ENCODE data around the gene SOX12. TPM values are rescaled to one million over a fixed set of nuclear protein-coding genes. Genes with fewer than 3 reads are reported as not detected.

SOX12 gene
- total RNA-seq, 1 donor from 2014 or later: 30.8 TPM

DNA sequence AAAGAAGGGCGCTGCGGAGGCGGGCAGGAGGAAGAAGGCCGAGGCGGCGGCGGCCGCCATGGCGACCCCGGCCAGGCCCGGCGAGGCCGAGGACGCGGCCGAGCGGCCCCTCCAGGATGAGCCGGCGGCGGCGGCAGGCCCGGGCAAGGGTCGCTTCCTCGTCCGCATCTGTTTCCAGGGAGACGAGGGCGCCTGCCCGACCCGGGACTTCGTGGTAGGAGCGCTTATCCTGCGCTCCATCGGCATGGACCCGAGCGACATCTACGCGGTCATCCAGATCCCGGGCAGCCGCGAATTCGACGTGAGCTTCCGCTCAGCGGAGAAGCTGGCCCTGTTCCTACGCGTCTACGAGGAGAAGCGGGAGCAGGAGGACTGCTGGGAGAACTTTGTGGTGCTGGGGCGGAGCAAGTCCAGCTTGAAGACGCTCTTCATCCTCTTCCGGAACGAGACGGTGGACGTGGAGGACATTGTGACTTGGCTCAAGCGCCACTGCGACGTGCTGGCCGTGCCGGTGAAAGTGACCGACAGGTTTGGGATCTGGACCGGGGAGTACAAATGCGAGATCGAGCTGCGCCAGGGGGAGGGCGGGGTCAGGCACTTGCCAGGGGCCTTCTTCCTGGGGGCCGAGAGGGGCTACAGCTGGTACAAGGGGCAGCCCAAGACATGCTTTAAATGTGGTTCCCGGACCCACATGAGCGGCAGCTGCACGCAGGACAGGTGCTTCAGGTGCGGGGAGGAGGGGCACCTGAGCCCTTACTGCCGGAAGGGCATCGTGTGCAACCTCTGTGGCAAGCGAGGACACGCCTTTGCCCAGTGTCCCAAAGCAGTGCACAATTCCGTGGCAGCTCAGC lies 27.2 kb upstream of the SOX12 start:
- Mint-ChIP-seq H3K36me3 (ENCODE audit: unreplicated experiment) (peaks cover 2% of the 10 kb centered on the region), H3K4me3 (ENCODE audit: unreplicated experiment) (peak overlapping the region; percentile 89), H3K27ac (ENCODE audit: unreplicated experiment) (peak overlapping the region; percentile 83), H3K9me3 (ENCODE audit: unreplicated experiment) (no peaks in the 10 kb centered on the region), H3K4me1 (ENCODE audit: unreplicated experiment) (peaks cover 46% of the 10 kb centered on the region), H3K27me3 (ENCODE audit: unreplicated experiment) (no peaks in the 10 kb centered on the region)
- TF ChIP-seq, protein P1, sequence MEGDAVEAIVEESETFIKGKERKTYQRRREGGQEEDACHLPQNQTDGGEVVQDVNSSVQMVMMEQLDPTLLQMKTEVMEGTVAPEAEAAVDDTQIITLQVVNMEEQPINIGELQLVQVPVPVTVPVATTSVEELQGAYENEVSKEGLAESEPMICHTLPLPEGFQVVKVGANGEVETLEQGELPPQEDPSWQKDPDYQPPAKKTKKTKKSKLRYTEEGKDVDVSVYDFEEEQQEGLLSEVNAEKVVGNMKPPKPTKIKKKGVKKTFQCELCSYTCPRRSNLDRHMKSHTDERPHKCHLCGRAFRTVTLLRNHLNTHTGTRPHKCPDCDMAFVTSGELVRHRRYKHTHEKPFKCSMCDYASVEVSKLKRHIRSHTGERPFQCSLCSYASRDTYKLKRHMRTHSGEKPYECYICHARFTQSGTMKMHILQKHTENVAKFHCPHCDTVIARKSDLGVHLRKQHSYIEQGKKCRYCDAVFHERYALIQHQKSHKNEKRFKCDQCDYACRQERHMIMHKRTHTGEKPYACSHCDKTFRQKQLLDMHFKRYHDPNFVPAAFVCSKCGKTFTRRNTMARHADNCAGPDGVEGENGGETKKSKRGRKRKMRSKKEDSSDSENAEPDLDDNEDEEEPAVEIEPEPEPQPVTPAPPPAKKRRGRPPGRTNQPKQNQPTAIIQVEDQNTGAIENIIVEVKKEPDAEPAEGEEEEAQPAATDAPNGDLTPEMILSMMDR (IDR thresholded peaks at IDR 0.05): no peak
- DNase-seq (ENCODE audit: extremely low spot score, unreplicated experiment): no peak

DNA sequence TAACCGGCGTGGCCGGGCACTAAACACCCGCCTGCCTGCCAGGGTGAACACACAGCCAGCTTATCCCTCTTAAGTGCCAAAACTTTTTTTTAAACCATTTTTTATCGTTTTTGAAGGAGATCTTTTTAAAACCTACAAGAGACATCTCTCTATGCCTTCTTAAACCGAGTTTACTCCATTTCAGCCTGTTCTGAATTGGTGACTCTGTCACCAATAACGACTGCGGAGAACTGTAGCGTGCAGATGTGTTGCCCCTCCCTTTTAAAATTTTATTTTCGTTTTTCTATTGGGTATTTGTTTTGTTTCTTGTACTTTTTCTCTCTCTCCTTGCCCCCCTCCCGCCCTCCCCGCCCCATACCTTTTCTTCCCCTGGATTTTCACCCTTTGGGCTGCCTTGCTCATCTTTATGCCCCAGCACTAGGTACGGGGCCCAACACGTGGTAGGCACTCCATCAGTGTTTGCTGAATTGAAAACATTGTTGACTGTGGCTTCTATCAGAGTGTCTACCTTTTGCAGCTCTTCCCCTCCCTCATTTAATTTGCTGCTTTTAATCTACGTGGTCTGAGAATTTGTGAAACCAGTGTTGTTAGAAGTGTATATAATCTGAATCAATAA lies 26.5 kb upstream of the SOX12 start:
- Mint-ChIP-seq H3K4me3 (ENCODE audit: unreplicated experiment) (peak overlapping the region; percentile 89), H3K27me3 (ENCODE audit: unreplicated experiment) (no peaks in the 10 kb centered on the region), H3K36me3 (ENCODE audit: unreplicated experiment) (peaks cover 2% of the 10 kb centered on the region), H3K9me3 (ENCODE audit: unreplicated experiment) (no peaks in the 10 kb centered on the region), H3K27ac (ENCODE audit: unreplicated experiment) (peak overlapping the region; percentile 83), H3K4me1 (ENCODE audit: unreplicated experiment) (peaks cover 46% of the 10 kb centered on the region)
- TF ChIP-seq, protein P1 (IDR thresholded peaks at IDR 0.05): no peak
- DNase-seq (ENCODE audit: extremely low spot score, unreplicated experiment): no peak

GRCh38 chr20:300345-300990 lies 24.9 kb upstream of the SOX12 start:
- H3K27ac Mint-ChIP-seq (ENCODE audit: unreplicated experiment): peak overlapping the region; percentile 89
- DNase-seq (ENCODE audit: extremely low spot score, unreplicated experiment): no peak
- H3K4me1 Mint-ChIP-seq (ENCODE audit: unreplicated experiment): peaks cover 46% of the 10 kb centered on the region
- TF ChIP-seq, protein P1 (IDR thresholded peaks at IDR 0.05): no peak
- H3K9me3 Mint-ChIP-seq (ENCODE audit: unreplicated experiment): no peaks in the 10 kb centered on the region
- peak overlapping the region; percentile 65 for H3K4me3 Mint-ChIP-seq (ENCODE audit: unreplicated experiment)
- no peaks in the 10 kb centered on the region for H3K27me3 Mint-ChIP-seq (ENCODE audit: unreplicated experiment)
- H3K36me3 Mint-ChIP-seq (ENCODE audit: unreplicated experiment): peaks cover 2% of the 10 kb centered on the region

DNA sequence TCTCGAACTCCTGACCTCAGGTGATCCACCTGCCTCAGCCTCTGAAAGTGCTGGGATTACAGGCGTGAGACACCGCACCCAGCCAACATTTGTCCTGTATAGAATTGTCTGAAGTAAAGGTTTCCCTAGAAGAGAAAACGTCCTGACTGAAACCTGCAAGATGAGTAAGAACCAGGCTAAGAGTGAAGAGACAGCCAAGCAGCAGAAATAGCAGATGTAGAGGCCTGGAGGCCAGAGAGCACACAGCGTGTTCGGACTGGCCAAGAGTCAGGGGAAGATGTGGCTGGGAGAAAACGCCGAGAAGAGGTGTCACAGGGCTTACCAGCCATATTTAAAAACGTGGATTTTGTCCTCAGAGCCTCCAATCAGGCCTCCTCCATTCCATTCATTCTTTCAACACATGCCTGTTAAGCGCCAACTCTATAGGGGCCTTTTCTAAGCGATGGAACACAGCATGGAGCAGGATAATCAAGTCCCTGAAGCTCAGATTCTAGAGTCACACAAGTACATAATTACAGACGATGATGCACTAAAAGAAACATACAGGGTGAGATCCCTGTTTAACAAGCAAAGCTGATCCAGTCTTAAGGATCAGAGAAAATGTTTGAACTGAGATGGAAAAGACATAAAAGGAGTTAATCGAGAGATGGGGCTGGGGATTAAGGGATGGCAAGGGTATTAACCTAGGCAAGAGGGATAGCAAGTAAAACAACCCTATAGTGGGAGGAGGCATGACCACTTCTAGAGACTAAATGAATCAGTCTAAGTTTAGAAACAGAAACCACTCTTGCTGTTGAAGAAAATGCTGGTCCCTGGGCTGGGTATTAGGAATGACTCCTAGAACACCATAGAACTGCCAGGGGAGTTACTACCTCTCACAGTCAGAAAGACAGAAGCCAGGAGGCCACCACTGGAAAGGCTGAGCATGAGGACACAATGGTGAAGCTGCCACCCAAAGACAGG lies 23.2 kb upstream of the SOX12 start:
- Mint-ChIP-seq H3K4me3 (ENCODE audit: unreplicated experiment) (no peak overlapping the region), H3K36me3 (ENCODE audit: unreplicated experiment) (peaks cover 2% of the 10 kb centered on the region), H3K9me3 (ENCODE audit: unreplicated experiment) (no peaks in the 10 kb centered on the region), H3K27me3 (ENCODE audit: unreplicated experiment) (no peaks in the 10 kb centered on the region), H3K4me1 (ENCODE audit: unreplicated experiment) (peaks cover 35% of the 10 kb centered on the region), H3K27ac (ENCODE audit: unreplicated experiment) (peak overlapping the region; percentile 43)
- no peak for DNase-seq (ENCODE audit: extremely low spot score, unreplicated experiment)
- TF ChIP-seq, protein P1 (IDR thresholded peaks at IDR 0.05): no peak
